Osteocyte (in vitro differentiated cells): ENCODE results near the gene SUCO. TPM values are rescaled to one million over a fixed set of nuclear protein-coding genes. Genes with fewer than 3 reads are reported as not detected.

Source experiments
- DNase-seq: peaks from one replicate; pipeline ENCODE4 v3.0.0; 2021; ENCODE audit warnings: mixed read lengths; ENCODE audit not compliant: unreplicated experiment; ENCODE audit errors: extremely low spot score
- H3K27ac Mint-ChIP-seq: one replicate; pipeline ENCODE4 v1.8.0; 2021; ENCODE audit warnings: mild to moderate bottlenecking, mixed read lengths; ENCODE audit not compliant: unreplicated experiment
- H3K27me3 Mint-ChIP-seq: one replicate; pipeline ENCODE4 v1.8.0; 2021; ENCODE audit warnings: mixed read lengths; ENCODE audit not compliant: unreplicated experiment
- H3K36me3 Mint-ChIP-seq: one replicate; pipeline ENCODE4 v1.8.0; 2021; ENCODE audit warnings: mixed read lengths; ENCODE audit not compliant: unreplicated experiment
- H3K4me1 Mint-ChIP-seq: one replicate; pipeline ENCODE4 v1.8.0; 2021; ENCODE audit warnings: mixed read lengths; ENCODE audit not compliant: unreplicated experiment
- H3K4me3 Mint-ChIP-seq: one replicate; pipeline ENCODE4 v1.8.0; 2021; ENCODE audit warnings: mild to moderate bottlenecking, moderate library complexity, mixed read lengths; ENCODE audit not compliant: unreplicated experiment
- H3K9me3 Mint-ChIP-seq: one replicate; pipeline ENCODE4 v1.8.0; 2021; ENCODE audit warnings: mixed read lengths; ENCODE audit not compliant: unreplicated experiment
- CTCF ChIP-seq: fragments of 200-600 bp; sonication (generic); IDR thresholded peaks from 2 replicates; pipeline ENCODE4 v1.5.0; 2021; ENCODE audit warnings: antibody characterized with exemption, mild to moderate bottlenecking, moderate library complexity
- total RNA-seq: library from RNA; stranded (reverse); gene quantifications from 2 replicates; pipeline ENCODE4 v1.2.1, GENCODE V29; 2021

The SUCO gene
- total RNA-seq, 1 donor from 2014 or later, result 30.4 TPM

GRCh38 chr1:172657586-172657985, 124.6 kb downstream of the SUCO start:
- Mint-ChIP-seq H3K27ac (no peak overlapping the region), H3K4me1 (no peaks in the 10 kb centered on the region), H3K9me3 (no peaks in the 10 kb centered on the region), H3K4me3 (no peak overlapping the region), H3K27me3 (peaks cover 4% of the 10 kb centered on the region), H3K36me3 (no peaks in the 10 kb centered on the region)
- no peak for DNase-seq
- TF ChIP-seq CTCF, result no peak

DNA sequence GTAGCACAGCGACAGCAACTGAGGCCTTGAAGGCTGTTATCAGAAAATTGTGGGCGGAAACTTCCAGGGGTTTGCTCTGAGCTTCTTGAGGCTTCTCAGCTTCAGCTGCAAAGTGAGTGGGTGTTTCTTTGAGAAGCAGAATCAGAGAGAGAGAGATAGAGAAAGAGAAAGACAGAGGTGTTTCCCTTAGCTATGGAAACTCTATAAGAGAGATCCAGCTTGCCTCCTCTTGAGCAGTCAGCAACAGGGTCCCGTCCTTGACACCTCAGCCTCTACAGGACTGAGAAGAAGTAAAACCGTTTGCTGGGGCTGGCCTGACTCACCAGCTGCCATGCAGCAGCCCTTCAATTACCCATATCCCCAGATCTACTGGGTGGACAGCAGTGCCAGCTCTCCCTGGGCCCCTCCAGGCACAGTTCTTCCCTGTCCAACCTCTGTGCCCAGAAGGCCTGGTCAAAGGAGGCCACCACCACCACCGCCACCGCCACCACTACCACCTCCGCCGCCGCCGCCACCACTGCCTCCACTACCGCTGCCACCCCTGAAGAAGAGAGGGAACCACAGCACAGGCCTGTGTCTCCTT, 126.0 kb downstream of the SUCO start, which contains the start of gene FASLG:
Gene FASLG (plus strand): TSS at position 233 of the 583 bp plus-strand sequence. CDS start 99 bp downstream, at position 332.
- TF ChIP-seq CTCF, result no peak
- Mint-ChIP-seq H3K4me3 (no peak within 1 kb of the TSS), H3K27me3 (peaks cover 4% of the 10 kb centered on the region), H3K4me1 (peaks cover 2% of the 10 kb centered on the region), H3K36me3 (no peaks in the 10 kb centered on the region), H3K9me3 (no peaks in the 10 kb centered on the region), H3K27ac (no peak within 1 kb of the TSS)
- no peak for DNase-seq

DNA sequence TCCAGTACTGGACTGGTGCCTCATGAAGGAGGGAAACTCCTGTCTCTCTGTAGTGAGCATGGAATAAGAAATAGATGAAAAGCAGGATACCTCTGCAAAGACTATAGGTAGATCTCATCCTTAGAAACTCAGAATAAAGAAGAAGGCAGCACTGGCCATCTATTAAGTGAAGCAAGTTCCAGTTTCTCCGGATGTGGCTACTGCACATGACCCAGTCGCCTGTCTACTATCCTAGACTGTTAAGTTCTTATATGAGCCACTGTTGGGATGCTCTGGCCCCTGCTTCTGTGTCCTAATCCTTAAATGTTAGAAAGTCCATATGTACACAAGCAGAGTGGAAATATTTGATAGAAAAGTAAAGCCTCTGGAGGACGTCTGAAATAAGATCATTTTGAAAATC, 128.2 kb downstream of the SUCO start:
- Mint-ChIP-seq H3K27ac (no peak overlapping the region), H3K4me1 (peaks cover 2% of the 10 kb centered on the region), H3K36me3 (no peaks in the 10 kb centered on the region), H3K27me3 (peaks cover 4% of the 10 kb centered on the region), H3K4me3 (no peak overlapping the region), H3K9me3 (no peaks in the 10 kb centered on the region)
- no peak for TF ChIP-seq CTCF
- no peak for DNase-seq

Other genes with a start within 250 kb of the SUCO start
- gene C1orf105, start 112.5 kb upstream of the SUCO start, total RNA-seq, result not detected in 2 replicates
- gene PIGC, start 89.1 kb upstream of the SUCO start, total RNA-seq, result 30.5 and 31.7 TPM in 2 replicates
- gene FASLG, start 126.0 kb downstream of the SUCO start, total RNA-seq, result not detected in 2 replicates